Gastrocnemius medialis (tissue), 4 donors: ENCODE measurements around the gene CPZ.

Experiments used
- CTCF ChIP-seq, 5 experiments: fragments of 450-650 bp in 3 of 5; fragments of 200-600 bp in 2 of 5; sonication (generic) in 2 of 5; IDR thresholded peaks in 4 of 5; conservative IDR thresholded peaks in 1 of 5; 1 replicate in 4 of 5; 2 replicates in 1 of 5; pipeline ENCODE4 v1.5.1; 2016 to 2019; ENCODE audit warnings: antibody characterized with exemption in 5 of 5, mild to moderate bottlenecking in 3 of 5, moderate library complexity in 3 of 5
- POLR2A ChIP-seq, 2 donors: fragments of 450-650 bp; IDR thresholded peaks; one replicate each; pipeline ENCODE4 v1.6.1; 2017; ENCODE audit warnings: antibody characterized with exemption in 2 of 2, mild to moderate bottlenecking in 2 of 2, moderate library complexity in 2 of 2

- TF ChIP-seq CTCF (IDR thresholded peaks at IDR 0.05 in 4 of 5, conservative IDR thresholded peaks at IDR 0.05 in 1 of 5) (no peak), POLR2A (IDR thresholded peaks at IDR 0.05) (no peak)
Observed at GRCh38 chr4:8592366-8593263, at the start of gene CPZ.
